ENCODE measurements around the gene CELSR3. TPM values are rescaled to one million over a fixed set of nuclear protein-coding genes. Genes with fewer than 3 reads are reported as not detected.

CELSR3 gene, protein sequence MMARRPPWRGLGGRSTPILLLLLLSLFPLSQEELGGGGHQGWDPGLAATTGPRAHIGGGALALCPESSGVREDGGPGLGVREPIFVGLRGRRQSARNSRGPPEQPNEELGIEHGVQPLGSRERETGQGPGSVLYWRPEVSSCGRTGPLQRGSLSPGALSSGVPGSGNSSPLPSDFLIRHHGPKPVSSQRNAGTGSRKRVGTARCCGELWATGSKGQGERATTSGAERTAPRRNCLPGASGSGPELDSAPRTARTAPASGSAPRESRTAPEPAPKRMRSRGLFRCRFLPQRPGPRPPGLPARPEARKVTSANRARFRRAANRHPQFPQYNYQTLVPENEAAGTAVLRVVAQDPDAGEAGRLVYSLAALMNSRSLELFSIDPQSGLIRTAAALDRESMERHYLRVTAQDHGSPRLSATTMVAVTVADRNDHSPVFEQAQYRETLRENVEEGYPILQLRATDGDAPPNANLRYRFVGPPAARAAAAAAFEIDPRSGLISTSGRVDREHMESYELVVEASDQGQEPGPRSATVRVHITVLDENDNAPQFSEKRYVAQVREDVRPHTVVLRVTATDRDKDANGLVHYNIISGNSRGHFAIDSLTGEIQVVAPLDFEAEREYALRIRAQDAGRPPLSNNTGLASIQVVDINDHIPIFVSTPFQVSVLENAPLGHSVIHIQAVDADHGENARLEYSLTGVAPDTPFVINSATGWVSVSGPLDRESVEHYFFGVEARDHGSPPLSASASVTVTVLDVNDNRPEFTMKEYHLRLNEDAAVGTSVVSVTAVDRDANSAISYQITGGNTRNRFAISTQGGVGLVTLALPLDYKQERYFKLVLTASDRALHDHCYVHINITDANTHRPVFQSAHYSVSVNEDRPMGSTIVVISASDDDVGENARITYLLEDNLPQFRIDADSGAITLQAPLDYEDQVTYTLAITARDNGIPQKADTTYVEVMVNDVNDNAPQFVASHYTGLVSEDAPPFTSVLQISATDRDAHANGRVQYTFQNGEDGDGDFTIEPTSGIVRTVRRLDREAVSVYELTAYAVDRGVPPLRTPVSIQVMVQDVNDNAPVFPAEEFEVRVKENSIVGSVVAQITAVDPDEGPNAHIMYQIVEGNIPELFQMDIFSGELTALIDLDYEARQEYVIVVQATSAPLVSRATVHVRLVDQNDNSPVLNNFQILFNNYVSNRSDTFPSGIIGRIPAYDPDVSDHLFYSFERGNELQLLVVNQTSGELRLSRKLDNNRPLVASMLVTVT (N-terminal part only)
- 17.6 and 21.5 TPM in 2 replicates for total RNA-seq (2022)
- percentile 49 among the genes with signal in this experiment for Bru-seq, nascent RNA
- BruChase-seq, experiment 1, labeled RNA remaining after a 6-hour chase = percentile 80 among the genes with signal in this experiment
- BruChase-seq, experiment 2, labeled RNA remaining after a 2-hour chase = percentile 65 among the genes with signal in this experiment
- long read RNA-seq, partial matches to known transcripts = 9 of 17 reads
- long read RNA-seq, other reads (novel, unspliced or antisense) = 8 of 17 reads

GRCh38 chr3:48662753-48663488 lies at the start of gene CELSR3:
Gene CELSR3 (minus strand): TSS chr3:48662886. CDS start chr3:48662634, 252 bp downstream.
- TSS peak; percentile 91 for BruUV-seq (replicated peaks)
- intact Hi-C loops (cut with micrococcal nuclease) = loop anchor here (1.0 to 5.0 kb wide), 3 partner anchors 28 to 196 kb away; partner anchors contain the start of gene SLC26A6
- peaks cover 57% of the 10 kb centered on the region for H3K36me3 Mint-ChIP-seq (ENCODE audit: insufficient read depth, unreplicated experiment)
- ChIA-PET CTCF (interaction anchor here (0.6 to 3.5 kb wide), 8 partner anchors 9 to 250 kb away, joined by 3 to 16 read pairs (median 3); partner anchors contain the start of gene SLC26A6), POLR2A (interaction anchor here (0.6 to 5.1 kb wide), 40 partner anchors 9 to 394 kb away, joined by 3 to 88 read pairs (median 5); partner anchors contain the start of genes ARIH2, ATRIP, CCDC51 and IP6K2)
- H3K27me3 Mint-ChIP-seq (ENCODE audit: insufficient read depth, unreplicated experiment) = no peaks in the 10 kb centered on the region
- peak within 1 kb of the TSS; percentile 99 for H3K27ac Mint-ChIP-seq (ENCODE audit: low read depth, unreplicated experiment)
- H3K4me3 Mint-ChIP-seq (ENCODE audit: unreplicated experiment) = peak within 1 kb of the TSS; percentile 96
- no peaks in the 10 kb centered on the region for H3K9me3 Mint-ChIP-seq (ENCODE audit: unreplicated experiment)
- TF ChIP-seq CTCF (IDR thresholded peaks at IDR 0.05; ENCODE audit: unreplicated experiment) = no peak
- H3K4me1 Mint-ChIP-seq (ENCODE audit: insufficient read depth, unreplicated experiment) = peaks cover 6% of the 10 kb centered on the region
- DNase-seq (ENCODE audit: unreplicated experiment) = peak; percentile 90

GRCh38 chr3:48711727-48712126 lies 49.0 kb upstream of the CELSR3 start:
- H3K4me1 Mint-ChIP-seq (ENCODE audit: insufficient read depth, unreplicated experiment) = peaks cover 27% of the 10 kb centered on the region
- peaks cover 86% of the 10 kb centered on the region for H3K36me3 Mint-ChIP-seq (ENCODE audit: insufficient read depth, unreplicated experiment)
- CTCF ChIA-PET = no interaction called here
- no peaks in the 10 kb centered on the region for H3K9me3 Mint-ChIP-seq (ENCODE audit: unreplicated experiment)
- TF ChIP-seq CTCF (IDR thresholded peaks at IDR 0.05; ENCODE audit: unreplicated experiment) = no peak
- intact Hi-C loops (cut with micrococcal nuclease) = no loop called here
- no peak overlapping the region for H3K4me3 Mint-ChIP-seq (ENCODE audit: unreplicated experiment)
- peak overlapping the region; percentile 96 for H3K27ac Mint-ChIP-seq (ENCODE audit: low read depth, unreplicated experiment)
- DNase-seq (ENCODE audit: unreplicated experiment) = no peak
- POLR2A ChIA-PET = interaction anchor here (2.2 kb wide), 1 partner anchor 49 kb away, joined by 6 read pairs; the partner anchor contains the start of gene CELSR3
- BruUV-seq (replicated peaks) = no TSS peak
- H3K27me3 Mint-ChIP-seq (ENCODE audit: insufficient read depth, unreplicated experiment) = no peaks in the 10 kb centered on the region

DNA sequence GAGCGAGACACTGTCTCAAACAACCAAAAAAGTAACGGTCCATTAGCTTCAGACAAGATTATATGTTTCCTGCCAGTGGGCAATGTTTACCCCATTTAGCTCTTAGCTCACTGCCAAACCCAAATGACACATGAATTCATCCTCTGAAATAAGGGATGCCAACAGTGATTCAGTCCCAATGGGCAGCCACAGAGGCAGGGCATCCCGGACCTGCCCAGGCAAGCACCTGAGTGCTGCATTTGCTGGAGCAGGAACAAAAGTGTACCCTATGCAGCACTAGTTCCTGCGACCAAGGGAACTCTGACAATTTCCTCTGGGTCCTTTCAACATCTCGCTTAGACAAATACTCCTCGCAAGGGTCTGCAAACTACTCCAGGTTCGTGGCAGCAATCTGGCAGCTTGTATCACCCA lies 46.4 kb upstream of the CELSR3 start:
- TF ChIP-seq CTCF (IDR thresholded peaks at IDR 0.05; ENCODE audit: unreplicated experiment) = no peak
- Mint-ChIP-seq H3K4me1 (ENCODE audit: insufficient read depth, unreplicated experiment) (peaks cover 21% of the 10 kb centered on the region), H3K4me3 (ENCODE audit: unreplicated experiment) (peak overlapping the region; percentile 53), H3K27ac (ENCODE audit: low read depth, unreplicated experiment) (peak overlapping the region; percentile 96), H3K27me3 (ENCODE audit: insufficient read depth, unreplicated experiment) (no peaks in the 10 kb centered on the region), H3K9me3 (ENCODE audit: unreplicated experiment) (no peaks in the 10 kb centered on the region), H3K36me3 (ENCODE audit: insufficient read depth, unreplicated experiment) (peaks cover 96% of the 10 kb centered on the region)
- BruUV-seq (replicated peaks) = no TSS peak
- POLR2A ChIA-PET = interaction anchor here (0.9 to 6.4 kb wide), 19 partner anchors 7 to 620 kb away, joined by 3 to 100 read pairs (median 6); partner anchors contain the start of genes ARIH2, CELSR3, IP6K2 and NCKIPSD
- CTCF ChIA-PET = interaction anchor here (0.8 to 2.1 kb wide), 4 partner anchors 11 to 31 kb away, joined by 3 to 11 read pairs (median 4); partner anchors contain the start of gene NCKIPSD
- peak; percentile 88 for DNase-seq (ENCODE audit: unreplicated experiment)
- intact Hi-C loops (cut with micrococcal nuclease) = loop anchor here (1.0 kb wide), 1 partner anchor 74 kb away; the partner anchor contains the start of gene SLC26A6

Measured in MCF 10A (cell line).